Measurements from ENCODE around the gene SLC41A1.

GRCh38 chr1:205817364-205817763 lies 4.4 kb upstream of the SLC41A1 start:
- TF ChIP-seq, protein P1, sequence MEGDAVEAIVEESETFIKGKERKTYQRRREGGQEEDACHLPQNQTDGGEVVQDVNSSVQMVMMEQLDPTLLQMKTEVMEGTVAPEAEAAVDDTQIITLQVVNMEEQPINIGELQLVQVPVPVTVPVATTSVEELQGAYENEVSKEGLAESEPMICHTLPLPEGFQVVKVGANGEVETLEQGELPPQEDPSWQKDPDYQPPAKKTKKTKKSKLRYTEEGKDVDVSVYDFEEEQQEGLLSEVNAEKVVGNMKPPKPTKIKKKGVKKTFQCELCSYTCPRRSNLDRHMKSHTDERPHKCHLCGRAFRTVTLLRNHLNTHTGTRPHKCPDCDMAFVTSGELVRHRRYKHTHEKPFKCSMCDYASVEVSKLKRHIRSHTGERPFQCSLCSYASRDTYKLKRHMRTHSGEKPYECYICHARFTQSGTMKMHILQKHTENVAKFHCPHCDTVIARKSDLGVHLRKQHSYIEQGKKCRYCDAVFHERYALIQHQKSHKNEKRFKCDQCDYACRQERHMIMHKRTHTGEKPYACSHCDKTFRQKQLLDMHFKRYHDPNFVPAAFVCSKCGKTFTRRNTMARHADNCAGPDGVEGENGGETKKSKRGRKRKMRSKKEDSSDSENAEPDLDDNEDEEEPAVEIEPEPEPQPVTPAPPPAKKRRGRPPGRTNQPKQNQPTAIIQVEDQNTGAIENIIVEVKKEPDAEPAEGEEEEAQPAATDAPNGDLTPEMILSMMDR (IDR thresholded peaks at IDR 0.05; ENCODE audit: low read depth, low read length): no peak
- TF ChIP-seq MYC (IDR thresholded peaks at IDR 0.05; ENCODE audit: low read depth, low read length) (no peak), POLR2A (IDR thresholded peaks at IDR 0.05; ENCODE audit: extremely low read depth, insufficient read length) (no peak), MAX (IDR thresholded peaks at IDR 0.05; ENCODE audit: low read depth, low read length) (no peak)

Measured in NB4 (cell line).